HG03442 (cell line): Measurements from ENCODE around the gene MTARC2.
"Not testable (repeated sequence)": the region's sequence is repeated elsewhere in the genome, so short reads cannot be mapped to it uniquely, and the experiment has no call there.

Experiments used
- ATAC-seq: cut with Tn5 transposase; IDR thresholded peaks from one replicate; pipeline ENCODE4 v1.9.1; 2021; ENCODE audit warnings: mild to moderate bottlenecking, moderate library complexity; ENCODE audit not compliant: unreplicated experiment

MTARC2 gene

GRCh38 chr1:220730486-220730885, 17.6 kb upstream of the MTARC2 start:
- ATAC-seq = no peak

DNA sequence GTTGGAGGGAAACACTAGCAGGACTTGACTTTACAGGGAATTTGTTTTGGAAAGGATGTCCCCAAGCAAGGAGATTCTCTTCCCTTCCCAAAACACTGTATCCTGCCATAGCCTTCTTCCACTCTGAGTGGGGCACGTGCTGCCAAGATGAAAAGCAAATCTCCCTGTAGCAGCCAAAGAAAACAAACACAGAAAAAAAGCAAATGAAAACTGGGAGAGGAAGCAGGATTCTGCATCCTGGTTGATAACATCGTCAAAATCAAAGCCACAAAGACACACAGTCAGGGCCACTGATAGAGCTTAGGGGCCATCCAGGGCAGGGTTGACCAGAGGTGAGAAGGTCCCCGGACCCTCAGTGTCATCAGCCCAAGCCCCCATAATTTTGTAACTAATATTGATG, 16.0 kb upstream of the MTARC2 start:
- ATAC-seq = no peak

DNA sequence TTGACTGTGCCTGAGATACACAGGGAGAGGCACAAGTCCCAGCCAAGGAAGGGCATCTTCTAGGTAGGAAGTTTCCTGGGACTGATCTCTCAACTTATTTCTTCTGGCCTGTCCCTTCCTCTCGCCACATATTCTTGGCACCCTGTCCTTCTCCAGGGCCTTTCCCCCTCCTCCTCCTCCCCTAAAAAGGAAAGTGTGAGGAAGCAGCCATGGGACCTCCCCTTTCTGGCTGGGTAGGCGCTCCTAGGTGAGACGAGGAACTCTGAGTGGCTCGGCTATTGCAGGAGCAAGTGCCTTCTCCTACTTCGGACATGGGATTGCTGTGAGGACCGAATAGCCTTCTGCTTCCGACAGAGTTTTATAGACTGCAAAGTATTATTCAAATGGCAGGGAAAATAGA, 15.5 kb upstream of the MTARC2 start:
- ATAC-seq = peak; percentile 28

DNA sequence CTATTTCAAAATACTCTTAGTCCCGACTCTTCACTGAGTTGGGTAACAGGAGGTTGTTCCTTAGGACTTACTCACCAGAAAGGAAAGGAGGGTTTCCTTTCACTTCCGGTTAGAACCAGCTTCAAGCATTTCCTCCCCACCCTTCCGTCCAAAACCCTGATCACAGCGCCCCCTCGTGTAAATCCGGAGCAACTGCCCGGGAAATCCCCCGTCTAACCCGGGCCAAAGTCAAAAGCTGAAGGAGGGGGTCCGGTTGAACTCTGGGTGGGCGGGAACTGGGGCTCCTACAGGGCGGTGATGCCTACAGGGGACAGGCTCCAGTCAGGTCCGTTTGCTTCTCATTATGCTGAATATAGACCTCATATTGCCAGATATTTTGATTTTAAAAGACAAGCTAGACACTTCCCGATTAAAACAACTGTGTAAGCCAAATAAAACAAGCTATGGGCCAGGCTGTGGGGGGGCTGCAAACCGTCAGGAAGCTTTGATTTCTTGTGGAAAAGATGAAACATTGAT, 15.0 kb upstream of the MTARC2 start:
- ATAC-seq = peak; percentile 90

DNA sequence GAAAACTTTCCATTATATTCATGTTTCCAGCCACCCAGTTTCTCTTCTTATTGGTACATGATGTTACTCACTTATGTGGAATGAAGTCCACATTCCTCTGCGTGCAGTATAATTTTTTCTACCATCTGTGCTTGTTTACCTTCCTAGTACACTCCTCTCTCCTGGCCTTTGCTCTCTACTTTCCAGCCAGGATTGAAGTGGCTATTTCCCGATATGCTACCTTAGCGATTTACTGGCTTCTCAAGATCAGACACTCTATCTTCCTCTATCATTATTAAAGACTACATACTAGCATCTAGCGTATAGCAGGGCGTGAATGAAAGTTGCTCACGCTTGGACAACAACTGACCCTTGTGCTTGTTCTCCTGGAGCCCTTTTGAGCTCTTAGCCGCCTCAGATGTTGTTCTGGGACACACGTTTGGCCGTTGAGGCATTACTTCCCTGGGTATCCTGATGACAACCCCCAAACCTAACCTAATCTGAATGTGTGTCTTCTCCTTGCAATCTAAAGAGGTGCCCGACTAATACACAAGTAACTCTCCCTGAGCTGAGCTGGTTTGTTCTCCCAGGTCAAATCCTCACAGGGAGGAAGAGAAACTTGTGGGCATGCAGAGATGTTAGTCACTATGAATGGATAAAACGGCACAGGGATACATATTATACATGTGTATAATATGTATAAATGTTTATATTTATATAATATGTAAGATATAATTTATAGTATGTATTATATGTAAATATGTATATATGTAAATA, 13.4 kb upstream of the MTARC2 start:
- ATAC-seq = no peak

- ATAC-seq = not testable (repeated sequence)
Observed at GRCh38 chr1:220736283-220736682, 11.8 kb upstream of the MTARC2 start.

- ATAC-seq = no peak
Observed at GRCh38 chr1:220741349-220741748, 6.8 kb upstream of the MTARC2 start.

- ATAC-seq = no peak
Observed at GRCh38 chr1:220741825-220742224, 6.3 kb upstream of the MTARC2 start.

DNA sequence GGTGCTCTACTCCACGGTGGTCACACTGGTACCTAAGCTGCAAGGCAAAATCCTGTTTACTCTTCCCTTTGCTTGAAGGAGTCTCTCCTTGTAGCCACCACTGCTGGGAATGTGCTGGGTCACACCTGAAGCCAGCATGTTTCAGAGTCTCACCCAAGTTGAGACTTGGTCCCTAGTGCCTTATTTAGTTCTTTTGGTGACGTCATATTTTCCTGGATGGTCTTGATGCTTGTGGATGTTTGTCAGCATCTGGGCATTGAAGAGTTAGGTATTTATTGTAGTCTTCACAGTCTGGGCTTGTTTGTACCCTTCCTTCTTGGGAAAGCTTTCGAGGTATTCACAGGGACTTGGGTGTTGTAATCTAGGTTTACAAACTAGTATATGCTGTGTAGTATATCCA, 5.6 kb upstream of the MTARC2 start:
- ATAC-seq = no peak

DNA sequence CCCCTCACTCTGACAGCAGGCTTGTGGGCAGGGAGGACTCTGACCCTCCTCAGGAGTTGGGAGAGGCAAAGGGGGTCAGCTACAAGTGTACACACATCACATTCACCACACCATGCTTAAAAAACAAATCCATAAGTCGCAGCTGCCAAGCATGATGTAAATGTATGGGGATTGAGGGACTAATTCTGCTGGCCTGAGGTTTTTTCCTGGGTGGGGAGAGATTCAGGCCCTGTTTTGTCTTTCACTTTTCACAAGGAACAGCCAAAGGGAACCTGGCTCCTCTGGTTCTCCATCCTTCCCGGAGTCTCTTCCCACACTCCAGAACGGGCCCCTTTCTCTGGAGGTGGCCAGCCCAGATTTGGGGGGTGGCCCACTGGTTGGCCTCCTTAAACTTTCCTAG, 1.3 kb upstream of the MTARC2 start:
- ATAC-seq = no peak

DNA sequence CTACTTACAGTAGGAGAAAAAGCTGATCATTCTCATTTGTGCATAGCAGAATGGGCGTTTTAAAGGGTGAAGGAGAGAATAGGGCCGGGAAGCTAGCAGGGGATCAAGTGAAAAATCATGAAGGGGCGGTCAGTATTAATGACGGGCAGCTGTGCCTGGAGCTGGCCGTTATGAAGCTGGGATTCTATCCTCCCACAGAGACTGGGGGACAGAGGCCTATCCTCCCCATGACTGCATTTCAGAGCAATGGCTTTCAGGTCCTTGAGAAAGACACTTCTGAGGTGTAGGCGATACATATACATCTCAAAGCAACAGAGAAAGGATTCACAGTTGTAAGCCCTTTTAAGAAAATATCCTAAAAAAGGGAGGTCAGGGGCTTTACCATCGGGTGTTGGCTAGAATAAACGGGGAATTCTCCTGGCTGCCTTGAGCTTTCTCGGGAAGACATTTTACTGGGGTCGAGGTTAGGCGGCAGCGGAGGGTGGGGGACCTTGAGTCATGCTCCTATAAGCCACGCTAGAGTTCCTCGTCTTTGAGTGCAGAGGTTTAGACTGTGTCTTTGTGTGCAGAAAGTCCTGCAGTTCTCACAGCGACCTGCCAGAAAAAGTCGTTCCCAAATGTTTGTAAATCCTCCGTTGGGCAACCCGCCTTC, 559 bp upstream of the MTARC2 start:
- ATAC-seq = peak; percentile 14

DNA sequence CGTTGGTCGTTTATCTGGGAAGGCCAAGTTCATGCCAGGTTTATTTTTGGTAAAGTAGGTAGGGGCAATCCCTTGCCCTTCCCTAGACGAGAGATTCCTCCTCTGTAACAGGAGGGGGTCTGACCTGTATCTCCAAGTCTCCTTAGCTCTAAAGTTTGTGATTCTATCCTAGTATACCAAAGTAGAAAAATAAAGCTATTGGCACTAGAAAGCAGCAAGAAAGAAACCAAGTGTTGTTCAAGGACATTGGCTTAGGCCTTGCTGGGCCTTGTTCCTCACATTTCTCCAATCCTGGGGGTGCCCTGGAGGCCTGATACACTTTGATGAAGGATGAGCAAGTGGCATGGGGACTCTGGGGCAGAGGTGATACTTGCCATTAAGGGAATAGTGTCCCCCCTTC, 814 bp downstream of the MTARC2 start:
- no peak for ATAC-seq

DNA sequence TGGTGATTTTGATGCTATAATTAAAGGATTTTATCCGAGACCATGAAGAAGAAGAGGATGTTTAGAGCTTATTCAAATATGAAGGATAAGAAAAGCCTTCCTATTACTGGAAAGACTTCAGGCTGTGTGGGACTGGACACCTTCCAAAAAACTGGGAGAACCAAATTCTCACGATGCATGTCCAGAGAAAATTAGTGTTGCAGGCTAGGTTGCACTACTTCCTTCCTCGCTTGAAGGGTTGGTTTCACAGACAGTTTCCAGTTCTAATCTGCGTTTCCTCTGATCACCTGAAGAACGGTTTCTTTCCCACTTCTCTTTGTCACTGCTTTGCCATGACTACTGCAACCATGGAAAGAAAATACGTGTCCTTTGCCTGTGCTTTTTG, 2.0 kb downstream of the MTARC2 start:
- no peak for ATAC-seq

DNA sequence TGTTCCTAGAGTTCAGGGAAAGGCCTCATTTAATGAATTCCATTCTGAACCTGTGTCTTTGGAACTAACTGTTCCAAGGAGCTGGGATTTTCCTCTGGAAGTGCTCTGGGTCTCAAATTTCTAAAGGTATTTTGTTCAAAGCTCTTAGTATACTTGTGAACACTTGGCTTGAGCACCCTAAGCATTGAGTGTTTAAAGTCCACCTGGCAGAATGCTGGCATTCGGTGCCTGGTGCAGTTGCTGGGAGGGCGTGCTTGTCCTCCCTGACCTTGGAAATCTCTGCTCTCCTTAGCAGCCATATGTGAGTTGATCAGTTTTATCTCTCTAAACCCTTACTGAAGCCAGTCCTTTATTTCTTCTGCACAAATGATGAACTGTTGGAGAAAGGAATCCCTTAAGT, 3.0 kb downstream of the MTARC2 start:
- no peak for ATAC-seq

DNA sequence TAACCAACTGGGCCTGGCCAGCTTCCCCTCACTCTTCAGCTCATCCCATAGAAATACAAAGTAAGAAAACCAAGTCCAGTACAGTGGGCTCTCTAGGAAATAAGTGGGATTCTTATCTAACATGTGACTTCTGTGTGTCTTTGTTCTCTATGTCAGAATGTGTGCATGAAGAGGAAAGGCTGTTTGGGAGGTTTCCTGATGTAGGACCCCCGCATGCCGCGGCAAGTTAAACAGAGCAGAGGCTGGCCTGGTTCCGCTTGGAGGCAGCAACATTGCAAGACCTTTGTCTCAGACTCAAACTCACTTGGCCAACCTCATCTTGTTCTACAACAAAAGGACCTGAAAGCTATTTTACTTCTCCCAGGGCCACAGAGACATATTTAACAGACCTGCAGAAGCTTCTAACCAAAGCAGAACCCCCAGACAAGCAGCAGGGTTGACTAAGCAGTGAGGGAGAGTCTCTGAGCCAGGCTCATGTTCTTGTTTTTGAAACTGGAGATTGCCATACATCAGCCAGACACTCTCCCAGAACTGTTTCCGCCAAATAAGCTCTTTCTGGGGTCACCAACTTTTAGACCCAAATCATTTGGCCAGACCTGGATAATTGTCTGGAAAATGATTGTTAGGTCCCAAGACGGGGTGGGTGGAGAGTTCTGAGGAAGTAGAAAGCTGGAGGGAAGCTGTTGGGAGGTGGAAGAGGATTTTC, 6.2 kb downstream of the MTARC2 start:
- no peak for ATAC-seq

- ATAC-seq = no peak
Observed at GRCh38 chr1:220754918-220755295, 6.8 kb downstream of the MTARC2 start.

DNA sequence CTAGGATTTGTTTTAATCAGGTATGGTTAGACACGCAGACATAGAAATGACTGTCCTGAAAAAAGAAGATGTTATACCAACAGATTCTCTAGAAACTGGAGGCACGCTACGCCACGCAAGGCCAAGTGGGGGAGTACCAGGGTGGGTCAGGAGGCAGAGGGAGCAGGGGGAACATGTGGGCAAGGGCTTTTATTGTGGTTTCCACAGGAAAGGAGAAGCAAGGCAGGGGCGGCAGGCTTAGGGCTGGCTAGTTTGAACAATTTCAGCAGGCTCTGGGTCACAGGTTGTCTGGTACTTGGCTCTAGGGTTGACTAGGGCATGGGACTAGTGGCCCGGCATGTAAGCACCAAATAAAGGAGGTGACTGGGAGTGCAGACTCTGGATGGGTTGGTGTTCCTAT, 7.2 kb downstream of the MTARC2 start:
- ATAC-seq = no peak

DNA sequence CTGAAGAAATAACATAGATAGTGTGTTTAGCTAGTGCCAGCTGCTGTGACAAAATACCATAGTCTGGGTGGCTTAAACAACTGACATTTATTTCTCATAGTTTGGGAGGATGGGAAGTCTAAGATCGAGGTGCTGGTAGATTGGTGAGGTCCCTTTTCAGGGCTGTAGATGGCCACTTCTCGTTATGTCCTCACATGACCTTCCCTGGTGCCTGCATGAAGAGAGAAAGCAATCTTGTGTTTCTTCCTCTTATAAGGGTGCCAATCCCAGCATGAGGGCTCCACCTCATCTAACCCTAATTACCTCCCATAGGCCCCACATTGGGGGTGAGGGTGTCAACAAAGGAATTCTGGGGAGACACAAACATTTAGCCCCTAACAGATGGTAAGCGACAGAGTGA, 9.3 kb downstream of the MTARC2 start:
- no peak for ATAC-seq

GRCh38 chr1:220759147-220759546, 11.0 kb downstream of the MTARC2 start:
- ATAC-seq = no peak

DNA sequence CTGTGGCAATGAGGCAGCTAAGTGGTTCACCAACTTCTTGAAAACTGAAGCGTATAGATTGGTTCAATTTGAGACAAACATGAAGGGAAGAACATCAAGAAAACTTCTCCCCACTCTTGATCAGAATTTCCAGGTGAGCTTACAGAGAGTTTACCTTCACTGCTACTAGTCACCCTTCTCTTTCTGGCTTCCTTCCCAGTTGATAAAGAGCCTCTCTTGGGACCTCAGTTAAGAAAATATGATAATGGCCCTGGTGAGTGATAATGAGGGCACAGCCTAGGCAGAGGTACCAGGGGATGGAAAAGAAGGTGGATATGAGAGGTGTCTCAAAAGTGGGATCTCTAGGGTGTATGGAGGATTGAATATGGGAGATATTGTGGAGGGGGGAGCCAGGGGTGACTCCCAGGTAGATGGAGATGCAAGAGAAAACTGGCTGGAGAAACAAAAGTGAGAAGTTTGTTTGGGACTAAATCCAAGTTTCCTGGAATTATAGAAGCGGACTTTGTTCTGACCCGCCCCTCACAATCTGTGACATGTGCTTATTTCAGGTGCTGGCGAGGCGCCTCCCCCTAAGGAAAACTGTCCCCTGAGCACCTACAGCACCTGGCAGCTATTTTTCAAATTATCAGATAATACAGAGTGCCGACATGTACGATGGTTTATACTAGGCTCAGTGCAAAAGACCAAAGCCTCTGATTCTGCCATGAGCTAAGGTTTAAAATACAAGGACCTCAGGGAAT, 13.7 kb downstream of the MTARC2 start:
- no peak for ATAC-seq

GRCh38 chr1:220764757-220765156, 16.6 kb downstream of the MTARC2 start:
- ATAC-seq = no peak
